Keratinocyte (primary cell): Measurements from ENCODE around the gene REG4. TPM values are rescaled to one million over a fixed set of nuclear protein-coding genes. Genes with fewer than 3 reads are reported as not detected.

Experiments used
- DNase-seq: peaks from one replicate; pipeline ENCODE4 v3.0.0-alpha.2; 2011; ENCODE audit warnings: low read depth, missing footprints, low spot score
- FAIRE-seq: peaks from 2 replicates; lab custom pipeline; 2011; peaks lifted over from hg19 to GRCh38; lab: Jason Lieb, UNC
- H2AFZ ChIP-seq: 2 replicates; pipeline ENCODE4 v1.6.0; 2012; ENCODE audit warnings: low read length, control low read depth, inconsistent platforms; ENCODE audit not compliant: control insufficient read depth
- H3K27ac ChIP-seq: 2 replicates; pipeline ENCODE4 v1.5.1; 2011; ENCODE audit warnings: low read length; ENCODE audit not compliant: control insufficient read depth, insufficient read depth
- H3K27me3 ChIP-seq: 3 replicates; pipeline ENCODE4 v1.6.0; 2011; ENCODE audit warnings: low read length; ENCODE audit not compliant: control insufficient read depth, insufficient read depth; ENCODE audit errors: extremely low read depth
- H3K36me3 ChIP-seq, 2 experiments: 2 replicates in 1 of 2; 3 replicates in 1 of 2; pipeline ENCODE4 v1.5.1; 2011; ENCODE audit warnings: low read length in 2 of 2, mild to moderate bottlenecking in 1 of 2; ENCODE audit not compliant: control insufficient read depth in 2 of 2, insufficient read depth in 2 of 2; ENCODE audit errors: extremely low read depth in 1 of 2
- H3K4me1 ChIP-seq: 3 replicates; pipeline ENCODE4 v1.5.1; 2011; ENCODE audit warnings: low read length; ENCODE audit not compliant: control insufficient read depth, insufficient read depth; ENCODE audit errors: extremely low read depth
- H3K4me2 ChIP-seq: 3 replicates; pipeline ENCODE4 v1.6.0; 2011; ENCODE audit warnings: low read depth, low read length; ENCODE audit not compliant: control insufficient read depth, insufficient read depth; ENCODE audit errors: extremely low read depth
- H3K4me3 ChIP-seq, 3 experiments: fragments of 200-600 bp in 1 of 3; sonication (generic) in 1 of 3; 2 replicates in 2 of 3; 3 replicates in 1 of 3; pipeline ENCODE4 v1.5.1; 2011 to 2016; ENCODE audit warnings: low read length in 3 of 3, mild to moderate bottlenecking in 3 of 3, control low read depth in 2 of 3, inconsistent platforms in 1 of 3, low read depth in 1 of 3, mixed read lengths in 1 of 3, mixed run types in 1 of 3, moderate library complexity in 1 of 3; ENCODE audit not compliant: control insufficient read depth in 2 of 3, insufficient read depth in 2 of 3; ENCODE audit errors: extremely low read depth in 1 of 3
- H3K79me2 ChIP-seq: 2 replicates; pipeline ENCODE4 v1.6.0; 2012; ENCODE audit warnings: low read length; ENCODE audit not compliant: control insufficient read depth, insufficient read depth
- H3K9ac ChIP-seq: 3 replicates; pipeline ENCODE4 v1.6.0; 2011; ENCODE audit warnings: low read length; ENCODE audit not compliant: control insufficient read depth, insufficient read depth; ENCODE audit errors: extremely low read depth
- H3K9me1 ChIP-seq: 3 replicates; pipeline ENCODE4 v1.6.0; 2011; ENCODE audit warnings: low read length; ENCODE audit not compliant: control insufficient read depth, insufficient read depth; ENCODE audit errors: extremely low read depth
- H3K9me3 ChIP-seq: 2 replicates; pipeline ENCODE4 v1.5.1; 2012; ENCODE audit warnings: low read depth, low read length; ENCODE audit not compliant: control insufficient read depth
- H4K20me1 ChIP-seq: 3 replicates; pipeline ENCODE4 v1.6.0; 2011; ENCODE audit warnings: low read length; ENCODE audit not compliant: control insufficient read depth, insufficient read depth; ENCODE audit errors: extremely low read depth
- EZH2 ChIP-seq: IDR thresholded peaks from one replicate; pipeline ENCODE4 v1.6.1; 2012; ENCODE audit warnings: inconsistent platforms, mild to moderate bottlenecking, low read length, moderate library complexity
- dilution Hi-C: fragments of 300-500 bp; cut with MboI; formaldehyde crosslinking; loops from one replicate; pipeline ENCODE4 v1.7.0; 2020; ENCODE audit warnings: low sequenced_read_pairs; ENCODE audit not compliant: extremely low pct_ligation_motif_present
- polyA plus RNA-seq, 5 experiments: library from polyadenylated mRNA; depleted of rRNA in 3 of 5; stranded (reverse) in 3 of 5; stranded (forward) in 1 of 5; unstranded in 1 of 5; fragments of >200 nt; gene quantifications; 1 replicate in 1 of 5; 2 replicates in 3 of 5; 3 replicates in 1 of 5; pipeline versions ENCODE4 v1.2.1 to v1.2.3, GENCODE V29; 2011 to 2012; ENCODE audit warnings: missing spikeins in 2 of 5, low read depth in 1 of 5, low replicate concordance in 1 of 5
- TF ChIP-seq, protein P1 (sequence below), 3 experiments: IDR thresholded peaks in 1 of 3; conservative IDR thresholded peaks in 1 of 3; optimal IDR thresholded peaks in 1 of 3; 2 replicates in 2 of 3; 3 replicates in 1 of 3; pipeline versions ENCODE3 to v1.5.1; 2011; ENCODE audit warnings: low read length in 3 of 3, mild to moderate bottlenecking in 3 of 3, moderate library complexity in 2 of 3, control low read depth in 1 of 3, inconsistent platforms in 1 of 3; ENCODE audit not compliant: insufficient read depth in 2 of 3; ENCODE audit errors: extremely low read depth in 1 of 3

REG4 gene
- polyA plus RNA-seq, 1 donor (not counting 4 experiments of a cell fraction or from before 2014, with no cell fraction given): not detected

DNA sequence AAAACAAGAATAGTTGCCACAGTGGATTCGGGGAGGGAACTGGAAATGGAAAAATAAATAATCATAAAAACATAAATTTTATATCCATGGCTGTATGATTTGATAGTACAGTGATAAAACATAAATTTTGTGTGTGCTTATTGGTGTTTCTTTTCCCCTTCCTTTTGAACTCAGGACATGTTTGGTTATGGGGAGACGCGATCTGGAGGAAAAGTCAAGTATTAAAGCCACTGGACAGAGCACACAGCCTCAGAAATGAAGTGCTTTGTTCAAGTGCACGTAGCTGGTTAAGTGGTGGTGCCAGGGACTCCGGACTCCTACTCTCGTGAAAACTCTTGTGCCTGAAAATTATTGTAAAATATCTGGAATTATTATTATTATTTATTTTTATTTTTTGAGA lies 32.9 kb downstream of the REG4 start:
- TF ChIP-seq, protein P1, sequence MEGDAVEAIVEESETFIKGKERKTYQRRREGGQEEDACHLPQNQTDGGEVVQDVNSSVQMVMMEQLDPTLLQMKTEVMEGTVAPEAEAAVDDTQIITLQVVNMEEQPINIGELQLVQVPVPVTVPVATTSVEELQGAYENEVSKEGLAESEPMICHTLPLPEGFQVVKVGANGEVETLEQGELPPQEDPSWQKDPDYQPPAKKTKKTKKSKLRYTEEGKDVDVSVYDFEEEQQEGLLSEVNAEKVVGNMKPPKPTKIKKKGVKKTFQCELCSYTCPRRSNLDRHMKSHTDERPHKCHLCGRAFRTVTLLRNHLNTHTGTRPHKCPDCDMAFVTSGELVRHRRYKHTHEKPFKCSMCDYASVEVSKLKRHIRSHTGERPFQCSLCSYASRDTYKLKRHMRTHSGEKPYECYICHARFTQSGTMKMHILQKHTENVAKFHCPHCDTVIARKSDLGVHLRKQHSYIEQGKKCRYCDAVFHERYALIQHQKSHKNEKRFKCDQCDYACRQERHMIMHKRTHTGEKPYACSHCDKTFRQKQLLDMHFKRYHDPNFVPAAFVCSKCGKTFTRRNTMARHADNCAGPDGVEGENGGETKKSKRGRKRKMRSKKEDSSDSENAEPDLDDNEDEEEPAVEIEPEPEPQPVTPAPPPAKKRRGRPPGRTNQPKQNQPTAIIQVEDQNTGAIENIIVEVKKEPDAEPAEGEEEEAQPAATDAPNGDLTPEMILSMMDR (optimal IDR thresholded peaks at IDR 0.05 in 1 of 3, IDR thresholded peaks at IDR 0.05 in 1 of 3, conservative IDR thresholded peaks at IDR 0.05 in 1 of 3; ENCODE audit: extremely low read depth in 1 of 3, insufficient read depth in 2 of 3, low read length in 3 of 3): no peak
- TF ChIP-seq EZH2: no peak
- Histone ChIP-seq H4K20me1 (no peaks in the 10 kb centered on the region), H3K4me2 (no peak overlapping the region), H3K4me3 (no peak overlapping the region), H2AFZ (no peak overlapping the region), H3K9ac (no peak overlapping the region), H3K79me2 (no peaks in the 10 kb centered on the region), H3K9me3 (no peaks in the 10 kb centered on the region), H3K4me1 (peaks cover 15% of the 10 kb centered on the region), H3K36me3 (no peaks in the 10 kb centered on the region), H3K27me3 (no peaks in the 10 kb centered on the region), H3K9me1 (no peaks in the 10 kb centered on the region), H3K27ac (no peak overlapping the region)
- FAIRE-seq (no peak), DNase-seq (no peak)
- dilution Hi-C loops: no loop called here

DNA sequence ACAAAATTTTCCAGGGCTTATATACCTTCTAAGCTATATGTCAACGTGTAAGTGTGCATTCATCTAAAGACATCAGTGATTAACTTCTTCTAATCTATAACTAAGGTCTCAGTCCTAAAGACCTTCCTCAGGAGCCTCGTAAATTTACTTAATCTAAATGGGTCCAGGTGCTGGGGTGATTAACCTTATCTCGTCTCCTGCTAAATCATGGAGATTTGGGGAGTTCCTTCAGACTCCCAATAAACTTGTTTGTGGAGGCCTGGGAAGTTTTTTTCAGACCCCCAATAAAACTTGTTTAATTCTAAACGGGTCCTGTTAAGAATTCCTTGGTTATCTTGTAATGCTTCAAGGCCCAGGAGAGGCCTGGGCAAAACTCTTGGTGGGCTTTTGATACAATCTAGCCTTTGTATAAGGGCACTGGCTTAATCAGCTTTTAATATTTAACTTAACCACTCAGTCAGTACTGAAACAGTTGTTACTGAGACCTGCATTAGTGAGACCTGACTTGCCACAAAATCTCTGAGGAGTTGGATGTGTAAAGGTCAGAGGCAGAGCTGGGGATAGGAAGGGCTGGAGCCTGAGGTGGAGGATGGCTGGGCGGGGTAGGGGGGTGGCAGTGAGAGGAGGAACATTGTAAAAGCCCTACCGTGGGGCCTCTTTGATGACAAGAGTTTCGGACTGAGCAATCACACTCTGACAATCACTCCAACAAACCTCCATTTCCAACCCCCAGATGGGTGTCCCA lies 36.3 kb downstream of the REG4 start:
- Histone ChIP-seq H3K36me3 (no peaks in the 10 kb centered on the region), H4K20me1 (no peaks in the 10 kb centered on the region), H3K4me2 (no peak overlapping the region), H3K4me3 (no peak overlapping the region), H2AFZ (no peak overlapping the region), H3K9me1 (no peaks in the 10 kb centered on the region), H3K9ac (no peak overlapping the region), H3K79me2 (no peaks in the 10 kb centered on the region), H3K9me3 (no peaks in the 10 kb centered on the region), H3K27me3 (no peaks in the 10 kb centered on the region), H3K4me1 (peaks cover 7% of the 10 kb centered on the region), H3K27ac (no peak overlapping the region)
- no peak for DNase-seq
- FAIRE-seq: no peak
- TF ChIP-seq, protein P1 (optimal IDR thresholded peaks at IDR 0.05 in 1 of 3, IDR thresholded peaks at IDR 0.05 in 1 of 3, conservative IDR thresholded peaks at IDR 0.05 in 1 of 3; ENCODE audit: extremely low read depth in 1 of 3, insufficient read depth in 2 of 3, low read length in 3 of 3): no peak
- no peak for TF ChIP-seq EZH2
- dilution Hi-C loops: no loop called here
